GM12878 (cell line): ENCODE results near the gene COG7. TPM values are rescaled to one million over a fixed set of nuclear protein-coding genes. Genes with fewer than 3 reads are reported as not detected.

Experiments used
- ATAC-seq: fragments of 200-7000 bp; cut with Tn5 transposase; 3 replicates; pipeline ENCODE4 v1.9.1; 2020; ENCODE audit warnings: mild to moderate bottlenecking, moderate library complexity
- BruUV-seq: library from RNA; stranded (reverse); fragments of 400-500 nt; replicated peaks from 2 replicates; lab custom pipeline; 2021; lab: Mats Ljungman, UMichigan
- CTCF ChIA-PET: fragments of 300-600 bp; sonication (Branson Sonifier 250); formaldehyde crosslinking; extraction: SDS; loops from one replicate; lab custom pipeline; 2021; ENCODE audit warnings: inconsistent platforms; lab: Yijun Ruan, JAX
- POLR2A ChIA-PET: fragments of 350-600 bp; formaldehyde crosslinking; extraction: SDS; loops from one replicate; lab custom pipeline; 2021; ENCODE audit warnings: inconsistent platforms; lab: Charles Lee
- RAD21 ChIA-PET: fragments of 300-600 bp; sonication (Branson Sonifier 250); formaldehyde crosslinking; loops from one replicate; lab custom pipeline; 2023; ENCODE audit warnings: antibody characterized with exemption; ENCODE audit not compliant: unreplicated experiment; lab: Charles Lee
- SMC1A ChIA-PET: fragments of 300-600 bp; sonication (Branson Sonifier 250); formaldehyde crosslinking; loops from one replicate; lab custom pipeline; 2023; ENCODE audit not compliant: unreplicated experiment, uncharacterized antibody; lab: Charles Lee
- DNase-seq: peaks from one replicate; pipeline ENCODE4 v3.0.0-alpha.2; 2011; ENCODE audit warnings: low read depth, low spot score
- FAIRE-seq: peaks from 3 replicates; lab custom pipeline; 2011; peaks lifted over from hg19 to GRCh38; lab: Jason Lieb, UNC
- H2AFZ ChIP-seq: 2 replicates; pipeline ENCODE4 v1.6.0; 2011; ENCODE audit warnings: low read depth, low read length, control low read depth; ENCODE audit not compliant: control insufficient read depth
- H3K27ac ChIP-seq: 2 replicates; pipeline ENCODE4 v1.5.1; 2011; ENCODE audit warnings: control low read depth; ENCODE audit not compliant: control insufficient read depth, insufficient read depth
- H3K27me3 ChIP-seq, 2 experiments: replicated peaks in 1 of 2; 2 replicates each; pipeline versions ENCODE4 v1.6.0 to v1.6.1; 2011; ENCODE audit warnings: low read length in 1 of 2; ENCODE audit not compliant: control insufficient read depth in 2 of 2, insufficient read depth in 2 of 2
- H3K36me3 ChIP-seq, 2 experiments: 2 replicates each; pipeline ENCODE4 v1.5.1; 2011; ENCODE audit warnings: low read length in 1 of 2; ENCODE audit not compliant: control insufficient read depth in 2 of 2, insufficient read depth in 2 of 2
- H3K4me1 ChIP-seq: 2 replicates; pipeline ENCODE4 v1.6.1; 2011; ENCODE audit warnings: mild to moderate bottlenecking, low read length, moderate library complexity, mixed read lengths; ENCODE audit not compliant: control insufficient read depth, insufficient read depth
- H3K4me2 ChIP-seq: 2 replicates; pipeline ENCODE4 v1.6.0; 2011; ENCODE audit warnings: control low read depth; ENCODE audit not compliant: control insufficient read depth, insufficient read depth
- H3K4me3 ChIP-seq: fragments of 200-600 bp; sonication (generic); 2 replicates; pipeline ENCODE4 v1.5.1; 2016
- H3K79me2 ChIP-seq: 2 replicates; pipeline ENCODE4 v1.6.0; 2011; ENCODE audit warnings: low read length; ENCODE audit not compliant: control insufficient read depth, insufficient read depth
- H3K9ac ChIP-seq: 2 replicates; pipeline ENCODE4 v1.8.0; 2011; ENCODE audit warnings: low read length, control low read depth, mixed read lengths; ENCODE audit not compliant: control insufficient read depth, insufficient read depth
- H3K9me3 ChIP-seq: replicated peaks from 3 replicates; pipeline ENCODE4 v1.5.1; 2011; ENCODE audit warnings: mild to moderate bottlenecking, low read length; ENCODE audit not compliant: control insufficient read depth, insufficient read depth
- H4K20me1 ChIP-seq: 2 replicates; pipeline ENCODE4 v1.6.0; 2011; ENCODE audit not compliant: control insufficient read depth, insufficient read depth
- CBX3 ChIP-seq: fragments of 200-600 bp; sonication (generic); IDR thresholded peaks from 2 replicates; pipeline ENCODE4 v1.6.1; 2016; ENCODE audit warnings: low read depth, borderline replicate concordance
- CHD4 ChIP-seq: fragments of 200-600 bp; sonication (generic); IDR thresholded peaks from 2 replicates; pipeline ENCODE4 v1.6.1; 2016; ENCODE audit warnings: mild to moderate bottlenecking
- IRF4 ChIP-seq: IDR thresholded peaks from 2 replicates; pipeline ENCODE4 v1.6.1; 2011; ENCODE audit warnings: low read depth, low read length
- NBN ChIP-seq: fragments of 450-650 bp; IDR thresholded peaks from 2 replicates; pipeline ENCODE4 v1.6.1; 2016
- NFIC ChIP-seq: IDR thresholded peaks from 2 replicates; pipeline ENCODE4 v1.6.1; 2012; ENCODE audit warnings: low read depth, mild to moderate bottlenecking, inconsistent platforms, low read length, moderate library complexity
- PML ChIP-seq: IDR thresholded peaks from 2 replicates; pipeline ENCODE4 v1.6.1; 2012; ENCODE audit warnings: low read length, inconsistent platforms
- SIN3A ChIP-seq: IDR thresholded peaks from 2 replicates; pipeline ENCODE4 v1.6.1; 2012; ENCODE audit warnings: low read depth, low read length, improper control_type of control experiment
- STAT1 ChIP-seq: fragments of 450-650 bp; conservative IDR thresholded peaks from 2 replicates; pipeline ENCODE4 v1.6.1; 2014; ENCODE audit warnings: antibody characterized with exemption, mild to moderate bottlenecking
- WGBS: methylation state at CpG from one replicate; pipeline ENCODE4 v1.1.6; 2016; ENCODE audit warnings: low lambda C conversion rate; ENCODE audit not compliant: insufficient replicate concordance, insufficient coverage; ENCODE audit errors: missing lambda C conversion rate; 5-methylcytosine and 5-hydroxymethylcytosine counted together
- in situ Hi-C: fragments of 300-500 bp; cut with MboI; formaldehyde crosslinking; loops from 9 replicates; pipeline ENCODE4 v1.14.3; 2018; ENCODE audit warnings: mixed read lengths
- intact Hi-C: fragments of 100-400 bp; cut with micrococcal nuclease; formaldehyde crosslinking; loops from one replicate; pipeline ENCODE4 v1.14.2; 2022; ENCODE audit not compliant: unreplicated experiment
- polyA plus RNA-seq, 11 experiments: library from polyadenylated mRNA; depleted of rRNA in 4 of 11; unstranded in 6 of 11; stranded (reverse) in 5 of 11; fragments of >200 nt; fragmentation: Nextera tagmentation in 4 of 11; fragmentation: Illumina TruSeq in 1 of 11; extraction: Ambion mirVana in 4 of 11; extraction: Trizol in 1 of 11; gene quantifications; 1 replicate in 1 of 11; 2 replicates in 10 of 11; pipeline versions ENCODE4 v1.2.1 to v1.2.3, GENCODE V29; 2011 to 2016; ENCODE audit warnings: inconsistent platforms in 2 of 11, missing spikeins in 2 of 11, low read depth in 1 of 11
- total RNA-seq, 4 experiments: library from RNA; depleted of rRNA in 3 of 4; stranded (reverse); fragments of >200 nt in 3 of 4; fragmentation: Illumina TruSeq in 1 of 4; extraction: Trizol in 1 of 4; gene quantifications; 2 replicates each; pipeline versions ENCODE4 v1.2.1 to v1.2.3, GENCODE V29; 2013 to 2021
- TF ChIP-seq, protein P1 (sequence below): fragments of 450-650 bp; IDR thresholded peaks from 2 replicates; pipeline ENCODE4 v1.6.1; 2018; ENCODE audit warnings: borderline replicate concordance, mild to moderate bottlenecking; ENCODE audit not compliant: partially characterized antibody

Gene COG7
- total and polyA plus RNA-seq, 10 of the 15 experiments (the other 5 are each of a cell fraction or from before 2014, with no cell fraction given): 2.9 to 24.0 (median 10.0) TPM

DNA sequence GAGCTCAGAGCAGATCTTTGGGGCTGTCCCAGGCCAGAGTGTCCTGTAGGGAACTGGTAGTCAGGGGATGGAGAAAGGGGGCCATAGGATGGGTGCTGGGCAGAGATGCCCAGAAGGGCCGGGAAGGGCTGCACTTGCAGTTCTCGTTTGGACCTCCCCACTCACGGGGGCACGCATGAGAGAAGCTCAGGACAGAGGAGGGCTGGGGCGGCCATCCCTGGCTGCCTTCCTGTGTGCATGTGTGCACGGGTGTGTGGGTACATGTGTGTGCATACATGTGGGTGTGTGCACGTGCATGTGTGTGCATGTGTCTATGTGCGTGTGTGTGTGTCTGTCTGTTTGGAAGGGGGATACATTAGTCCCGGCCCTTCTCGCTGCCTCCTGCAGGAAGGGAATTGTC, 73.3 kb downstream of the COG7 start:
- ChIA-PET SMC1A (interaction anchor here (0.6 to 1.1 kb wide), 2 partner anchors 37 to 651 kb away, joined by 3 to 4 read pairs; no protein-coding TSS in a partner anchor), CTCF (interaction anchor here (0.6 to 2.0 kb wide), 3 partner anchors 55 to 196 kb away, joined by 3 to 12 read pairs (median 4); partner anchors contain the start of gene SCNN1B), RAD21 (no interaction called here), POLR2A (no interaction called here)
- Histone ChIP-seq H3K4me1 (no peaks in the 10 kb centered on the region), H3K4me2 (no peak overlapping the region), H3K36me3 (no peaks in the 10 kb centered on the region), H2AFZ (no peak overlapping the region), H3K79me2 (no peaks in the 10 kb centered on the region), H3K4me3 (no peak overlapping the region), H3K9ac (no peak overlapping the region), H3K9me3 (no peaks in the 10 kb centered on the region), H3K27ac (no peak overlapping the region), H3K27me3 (no peaks in the 10 kb centered on the region; a peak in 1 of 4 replicates), H4K20me1 (no peaks in the 10 kb centered on the region)
- TF ChIP-seq PML (no peak), IRF4 (no peak), CBX3 (no peak)
- intact Hi-C loops: no loop called here
- no TSS peak for BruUV-seq
- FAIRE-seq (no peak), ATAC-seq (peak; percentile 13), DNase-seq (no peak)
- in situ Hi-C loops: no loop called here
- 53% methylated on average over 10 of the region's 10 CpGs for WGBS

DNA sequence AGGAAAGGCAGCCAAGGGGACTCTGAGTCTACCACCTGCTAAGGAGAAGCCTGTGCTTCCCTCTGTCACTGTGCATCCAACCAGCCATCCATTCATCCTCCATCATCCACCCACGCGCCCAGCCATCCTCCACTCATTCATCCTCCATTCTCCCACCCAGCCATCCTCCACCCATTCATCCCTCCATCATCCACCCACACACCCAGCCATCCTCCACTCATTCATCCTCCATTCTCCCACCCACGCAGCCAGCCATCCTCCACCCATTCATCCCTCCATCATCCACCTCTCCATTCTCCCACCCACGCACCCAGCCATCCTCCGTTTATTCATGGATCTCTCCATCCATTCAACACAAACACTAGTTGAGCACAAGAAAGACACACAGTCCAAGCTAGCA, 74.1 kb downstream of the COG7 start:
- H4K20me1 ChIP-seq: no peaks in the 10 kb centered on the region
- ATAC-seq (no peak), FAIRE-seq (no peak), DNase-seq (no peak)
- ChIA-PET CTCF (interaction anchor here (0.7 kb wide), 1 partner anchor 639 kb away, joined by 5 read pairs; no protein-coding TSS in a partner anchor), RAD21 (no interaction called here), SMC1A (no interaction called here), POLR2A (no interaction called here)
- H3K27me3 ChIP-seq: no peaks in the 10 kb centered on the region; a peak in 1 of 4 replicates
- no peak overlapping the region for H3K9ac ChIP-seq
- in situ Hi-C loops (no loop called here), intact Hi-C loops (no loop called here)
- no peak overlapping the region for H3K4me3 ChIP-seq
- H3K79me2 ChIP-seq: no peaks in the 10 kb centered on the region
- no peak overlapping the region for H3K27ac ChIP-seq
- 44% methylated on average over 5 of the region's 5 CpGs for WGBS
- no TSS peak for BruUV-seq
- no peaks in the 10 kb centered on the region for H3K9me3 ChIP-seq
- TF ChIP-seq, protein P1, sequence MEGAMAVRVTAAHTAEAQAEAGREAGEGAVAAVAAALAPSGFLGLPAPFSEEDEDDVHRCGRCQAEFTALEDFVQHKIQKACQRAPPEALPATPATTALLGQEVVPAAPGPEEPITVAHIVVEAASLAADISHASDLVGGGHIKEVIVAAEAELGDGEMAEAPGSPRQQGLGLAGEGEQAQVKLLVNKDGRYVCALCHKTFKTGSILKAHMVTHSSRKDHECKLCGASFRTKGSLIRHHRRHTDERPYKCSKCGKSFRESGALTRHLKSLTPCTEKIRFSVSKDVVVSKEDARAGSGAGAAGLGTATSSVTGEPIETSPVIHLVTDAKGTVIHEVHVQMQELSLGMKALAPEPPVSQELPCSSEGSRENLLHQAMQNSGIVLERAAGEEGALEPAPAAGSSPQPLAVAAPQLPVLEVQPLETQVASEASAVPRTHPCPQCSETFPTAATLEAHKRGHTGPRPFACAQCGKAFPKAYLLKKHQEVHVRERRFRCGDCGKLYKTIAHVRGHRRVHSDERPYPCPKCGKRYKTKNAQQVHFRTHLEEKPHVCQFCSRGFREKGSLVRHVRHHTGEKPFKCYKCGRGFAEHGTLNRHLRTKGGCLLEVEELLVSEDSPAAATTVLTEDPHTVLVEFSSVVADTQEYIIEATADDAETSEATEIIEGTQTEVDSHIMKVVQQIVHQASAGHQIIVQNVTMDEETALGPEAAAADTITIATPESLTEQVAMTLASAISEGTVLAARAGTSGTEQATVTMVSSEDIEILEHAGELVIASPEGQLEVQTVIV: peak; percentile 18
- TF ChIP-seq NFIC (no peak), STAT1 (no peak), CHD4 (no peak), NBN (no peak), SIN3A (no peak)
- no peaks in the 10 kb centered on the region for H3K36me3 ChIP-seq
- H2AFZ ChIP-seq: no peak overlapping the region
- no peaks in the 10 kb centered on the region for H3K4me1 ChIP-seq
- no peak overlapping the region for H3K4me2 ChIP-seq
